GM12873 (cell line): Measurements from ENCODE around the gene TTC39C.

Experiments
- TF ChIP-seq, protein P1 (sequence below): IDR thresholded peaks from 2 replicates; pipeline ENCODE4 v1.5.1; 2012; ENCODE audit warnings: low read depth, mild to moderate bottlenecking, moderate library complexity, low read length, control low read depth; ENCODE audit not compliant: insufficient read depth; ENCODE audit errors: missing control alignments

TTC39C gene

DNA sequence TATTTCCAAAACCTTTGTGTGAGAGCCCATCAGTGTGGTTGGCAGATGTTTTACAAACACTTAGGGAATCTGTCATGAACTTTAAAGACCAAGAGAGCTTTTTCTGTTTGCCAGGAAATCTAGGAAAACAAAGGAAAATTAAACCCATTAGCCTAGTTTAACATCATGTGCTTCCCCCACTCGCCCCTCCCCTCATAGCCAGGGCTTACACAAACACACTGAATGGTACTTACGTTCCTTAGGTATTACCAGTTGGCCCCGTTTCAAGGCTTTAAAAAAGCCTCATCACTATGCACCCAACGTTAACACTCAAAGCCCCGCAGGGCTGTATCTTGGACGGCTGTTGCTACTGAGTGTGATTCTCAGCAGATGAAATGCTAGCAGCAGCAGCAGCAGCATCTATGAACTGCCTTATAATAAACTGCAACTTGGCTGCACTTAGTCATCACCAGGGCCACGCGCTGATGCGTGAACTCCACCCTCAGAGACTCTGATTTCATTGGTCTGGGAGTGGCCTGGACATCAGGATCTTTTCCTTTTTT, 20.1 kb upstream of the TTC39C start:
- TF ChIP-seq, protein P1, sequence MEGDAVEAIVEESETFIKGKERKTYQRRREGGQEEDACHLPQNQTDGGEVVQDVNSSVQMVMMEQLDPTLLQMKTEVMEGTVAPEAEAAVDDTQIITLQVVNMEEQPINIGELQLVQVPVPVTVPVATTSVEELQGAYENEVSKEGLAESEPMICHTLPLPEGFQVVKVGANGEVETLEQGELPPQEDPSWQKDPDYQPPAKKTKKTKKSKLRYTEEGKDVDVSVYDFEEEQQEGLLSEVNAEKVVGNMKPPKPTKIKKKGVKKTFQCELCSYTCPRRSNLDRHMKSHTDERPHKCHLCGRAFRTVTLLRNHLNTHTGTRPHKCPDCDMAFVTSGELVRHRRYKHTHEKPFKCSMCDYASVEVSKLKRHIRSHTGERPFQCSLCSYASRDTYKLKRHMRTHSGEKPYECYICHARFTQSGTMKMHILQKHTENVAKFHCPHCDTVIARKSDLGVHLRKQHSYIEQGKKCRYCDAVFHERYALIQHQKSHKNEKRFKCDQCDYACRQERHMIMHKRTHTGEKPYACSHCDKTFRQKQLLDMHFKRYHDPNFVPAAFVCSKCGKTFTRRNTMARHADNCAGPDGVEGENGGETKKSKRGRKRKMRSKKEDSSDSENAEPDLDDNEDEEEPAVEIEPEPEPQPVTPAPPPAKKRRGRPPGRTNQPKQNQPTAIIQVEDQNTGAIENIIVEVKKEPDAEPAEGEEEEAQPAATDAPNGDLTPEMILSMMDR, result no peak

DNA sequence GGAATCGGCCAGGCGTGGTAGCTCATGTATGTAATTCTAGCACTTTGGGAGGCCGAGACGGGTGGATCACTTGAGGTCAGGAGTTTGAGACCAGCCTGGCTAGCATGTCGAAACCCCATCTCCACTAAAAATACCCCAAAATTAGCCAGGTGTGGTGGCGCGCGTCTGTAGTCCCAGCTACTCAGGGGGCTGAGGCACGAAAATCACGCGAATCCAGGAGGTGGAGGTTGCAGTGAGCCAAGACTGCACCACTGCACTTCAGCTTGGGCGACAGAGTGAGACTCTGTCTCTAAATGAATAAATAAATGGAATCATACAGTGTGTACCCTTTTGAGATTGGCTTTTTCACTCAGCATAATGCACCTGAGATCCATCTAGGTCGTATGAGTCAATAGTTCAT, 19.4 kb upstream of the TTC39C start:
- TF ChIP-seq, protein P1, result no peak

DNA sequence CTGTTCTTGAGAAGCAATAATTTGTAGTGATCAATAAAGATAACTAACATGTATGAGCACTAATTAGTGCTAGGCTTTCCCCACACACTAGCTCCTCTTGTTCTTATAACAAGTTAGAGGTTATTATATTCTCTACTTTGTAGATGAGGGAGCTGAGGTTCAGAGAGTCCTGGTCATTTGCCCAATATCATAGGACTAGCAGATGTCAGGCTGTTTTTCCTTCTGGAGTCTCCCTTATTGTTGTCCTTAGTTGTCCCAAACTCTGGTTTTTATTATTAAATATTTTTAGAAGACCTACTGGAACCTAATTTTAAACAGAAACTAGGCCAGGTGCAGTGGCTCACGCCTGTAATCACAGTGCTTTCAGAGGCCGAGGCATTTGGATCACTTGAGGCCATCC, 16.5 kb upstream of the TTC39C start:
- TF ChIP-seq, protein P1, result no peak

DNA sequence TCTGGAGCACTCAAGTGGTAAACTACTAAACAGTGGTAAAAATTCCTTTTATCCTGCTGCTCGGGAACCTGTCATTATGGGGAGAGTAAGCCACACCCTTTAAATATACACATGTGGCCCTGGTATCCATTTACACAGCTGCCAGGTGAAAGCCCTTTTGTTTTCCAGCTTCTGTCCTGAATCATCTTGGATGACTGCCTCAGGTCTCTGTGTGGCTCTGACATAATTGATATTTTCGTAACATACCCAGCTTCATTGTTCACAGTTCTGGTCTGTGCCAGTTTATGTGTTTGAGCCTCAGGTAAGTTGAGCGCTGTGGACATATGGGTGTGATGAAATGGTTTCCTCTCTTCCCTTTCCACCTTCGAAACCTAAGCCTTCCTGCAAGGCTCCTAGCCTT, 15.7 kb upstream of the TTC39C start:
- TF ChIP-seq, protein P1, result no peak

DNA sequence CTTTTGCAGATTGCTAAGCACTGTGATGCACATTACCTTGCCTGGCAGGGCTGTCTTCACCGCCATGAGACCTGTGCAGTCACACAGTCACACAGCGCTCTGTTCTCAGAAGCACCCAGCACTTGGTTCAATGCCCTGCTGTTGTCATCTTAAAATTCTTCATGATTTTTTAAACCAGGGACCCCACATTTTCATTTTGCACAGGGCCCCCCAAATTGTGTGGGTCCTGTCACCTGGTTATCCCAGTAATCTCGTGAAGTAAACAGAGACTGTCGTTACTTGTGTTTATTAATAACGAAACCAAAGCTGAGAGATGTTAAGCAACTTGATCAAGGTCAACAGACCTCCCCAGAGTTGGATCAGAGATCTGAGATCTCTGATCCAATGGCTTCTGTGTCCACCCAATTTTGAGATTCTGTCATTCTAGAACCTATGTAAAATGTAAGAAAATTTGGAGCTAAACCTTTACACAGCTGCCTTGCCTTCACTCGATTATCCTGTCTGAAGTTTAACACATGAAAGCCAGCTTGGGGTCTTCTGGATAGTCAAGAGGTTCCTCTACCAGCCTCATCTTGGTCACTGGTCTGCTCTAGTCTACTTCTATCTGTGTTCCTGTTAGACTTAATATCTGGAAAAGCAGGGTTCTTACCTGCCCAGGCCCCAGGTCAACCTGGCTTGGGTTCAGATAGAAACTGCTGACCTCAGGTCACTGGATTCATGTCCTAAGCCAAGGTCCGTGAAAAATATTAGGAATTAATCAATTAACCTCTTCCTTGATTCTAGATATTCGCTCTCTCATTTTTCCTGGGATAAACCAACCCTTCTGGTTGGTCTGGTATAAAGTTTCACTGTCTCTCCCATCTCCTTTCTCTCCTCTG, 13.7 kb upstream of the TTC39C start:
- TF ChIP-seq, protein P1, result no peak

DNA sequence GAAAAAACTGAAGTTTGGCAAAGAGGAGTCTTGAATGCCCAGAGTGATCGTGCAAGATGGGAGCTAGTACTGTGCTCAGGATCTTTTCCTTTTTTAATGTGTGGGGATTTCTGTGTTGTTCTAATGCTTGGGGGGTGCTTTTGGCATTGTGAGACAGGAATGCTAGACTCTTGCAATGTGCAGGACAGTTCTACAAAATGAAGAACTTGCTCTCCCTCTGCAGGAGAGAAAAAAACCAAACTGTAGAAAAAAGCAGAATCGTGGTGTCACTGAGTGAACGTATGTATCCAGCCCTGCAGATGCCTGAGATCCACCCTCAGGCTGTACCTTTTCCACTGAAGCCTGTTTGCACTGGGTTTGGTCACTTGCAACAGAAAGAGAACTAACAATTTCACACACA, 12.1 kb upstream of the TTC39C start:
- TF ChIP-seq, protein P1, result no peak

DNA sequence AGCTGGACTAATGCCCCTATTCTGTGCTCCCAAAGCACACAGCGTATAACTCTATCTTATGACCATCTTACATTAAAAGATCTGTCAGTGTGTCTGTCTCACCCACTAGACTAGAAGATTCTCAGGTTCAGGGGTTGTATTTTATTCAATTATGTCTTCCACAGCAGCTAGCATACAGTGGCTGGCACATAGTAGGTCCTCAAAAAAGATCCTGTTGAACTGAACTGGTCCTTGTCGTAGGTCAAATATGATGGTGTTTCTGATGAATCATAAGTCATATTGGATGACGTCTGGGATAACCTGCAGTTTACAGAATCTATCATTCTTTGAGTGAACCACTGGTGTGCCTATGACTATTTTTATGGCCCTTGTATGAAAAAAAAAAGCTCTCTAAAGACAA, 11.3 kb upstream of the TTC39C start:
- TF ChIP-seq, protein P1, result no peak
